NAMALWA (cell line): Measurements from ENCODE around the gene HOXB3.
A peak's percentile ranks its signal among the peaks of the same experiment; 100 is the strongest.

ENCODE experiments used
- DNase-seq: peaks from one replicate; pipeline ENCODE4 v3.0.0-alpha.2; 2015; ENCODE audit warnings: low spot score

The HOXB3 gene

DNA sequence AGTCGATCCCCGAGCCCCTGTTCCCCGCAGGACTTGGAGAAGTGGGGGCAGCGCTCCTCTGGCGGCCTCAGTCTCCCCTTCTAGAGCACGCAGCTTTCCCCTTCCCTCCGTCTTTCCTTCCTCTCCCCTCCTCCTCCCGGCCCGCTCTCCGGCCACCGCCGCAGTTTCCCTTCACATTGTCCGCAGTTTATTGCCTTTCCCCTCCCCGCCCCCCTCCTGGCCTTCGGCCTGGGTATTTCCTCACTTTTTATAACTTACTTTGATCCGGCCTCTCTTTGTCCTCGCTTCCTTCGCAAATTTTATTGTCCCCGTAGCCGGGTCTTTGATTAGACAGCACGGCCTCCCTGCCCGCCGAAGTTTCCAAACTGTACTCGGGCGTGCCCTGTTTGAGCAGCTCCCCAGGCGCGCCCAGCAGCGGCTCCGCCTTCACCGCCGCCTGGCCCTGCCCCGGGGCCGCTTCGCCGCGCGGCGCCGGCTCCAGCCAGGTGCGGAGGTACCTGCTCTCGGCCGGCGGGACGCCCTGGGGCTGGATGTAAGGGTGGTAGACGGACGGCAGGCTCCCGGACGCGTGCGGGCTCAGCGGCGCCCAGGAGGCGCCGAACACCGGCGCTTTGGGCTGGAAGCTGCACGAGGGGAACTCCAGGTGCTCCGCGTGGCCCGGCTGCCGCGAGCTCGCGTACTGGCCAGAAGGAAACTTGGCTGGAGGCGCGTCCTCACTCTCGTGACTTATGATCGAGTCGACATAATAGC, 35.6 kb upstream of the HOXB3 start:
- no peak for DNase-seq

DNA sequence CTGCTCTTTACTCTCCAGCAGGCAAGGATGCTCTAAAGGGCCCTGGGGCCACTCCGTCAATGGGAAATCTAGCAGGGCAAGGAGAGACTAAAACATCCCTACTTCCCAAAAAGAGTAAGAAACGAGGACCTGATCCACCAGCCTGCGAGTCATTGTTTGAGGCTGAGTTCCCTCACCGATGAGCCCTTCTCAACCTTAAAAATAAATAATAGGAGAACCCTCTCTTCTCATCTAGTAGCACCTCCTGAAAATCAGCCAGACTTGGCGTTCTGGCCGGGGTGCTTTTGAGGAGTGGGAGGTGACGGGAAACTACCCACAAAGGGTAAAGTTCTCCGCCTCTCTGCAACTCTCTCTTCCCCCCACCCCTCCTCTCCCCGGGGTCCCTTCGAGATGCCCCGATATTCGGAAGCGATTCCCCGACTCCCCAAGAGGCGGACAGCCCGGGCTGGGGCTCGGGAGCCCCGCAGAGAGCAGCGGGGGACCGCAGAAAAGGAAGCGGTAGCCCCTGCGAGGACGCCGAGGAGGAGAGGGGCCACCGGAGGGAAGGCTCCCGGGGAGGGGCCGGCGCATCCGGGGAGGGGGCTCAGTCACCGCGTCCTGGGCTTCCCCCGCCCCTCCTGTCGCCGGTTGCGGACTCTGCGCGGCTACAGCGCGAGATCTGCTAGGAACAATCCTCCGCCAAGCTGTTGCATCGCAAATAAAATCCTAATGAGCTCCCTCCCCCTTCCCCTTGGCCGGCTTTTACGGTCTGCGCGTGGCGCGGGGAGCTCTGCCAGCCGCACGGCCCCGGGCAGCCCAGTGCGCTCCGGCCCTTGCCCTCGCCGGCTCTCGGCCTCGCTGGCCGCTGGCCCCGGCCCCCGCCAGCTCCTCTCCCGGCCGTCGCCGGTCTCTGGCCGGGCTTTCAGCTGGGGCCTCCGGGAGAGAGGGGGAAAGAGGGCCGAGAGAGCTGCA, 34.8 kb upstream of the HOXB3 start:
- no peak for DNase-seq

DNA sequence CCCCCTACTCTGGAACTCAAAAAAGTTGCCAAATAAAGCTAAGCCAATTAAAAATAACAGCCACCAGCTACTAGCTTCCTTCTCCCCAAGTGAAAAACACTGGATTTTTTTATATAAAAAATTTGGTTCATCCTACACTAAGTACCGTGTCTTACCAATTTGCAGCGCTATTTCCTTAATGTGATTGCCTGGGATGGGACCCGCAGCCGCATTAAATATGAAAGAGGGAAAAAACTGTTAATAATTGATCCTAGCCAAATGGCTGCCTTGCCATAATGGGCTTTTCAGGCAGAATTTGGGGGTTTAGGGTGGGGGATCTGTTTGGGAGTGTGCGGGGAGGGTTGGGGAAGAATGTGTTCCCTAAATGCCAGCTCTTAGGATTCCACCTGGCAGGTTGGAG, 34.1 kb upstream of the HOXB3 start:
- DNase-seq: no peak

DNA sequence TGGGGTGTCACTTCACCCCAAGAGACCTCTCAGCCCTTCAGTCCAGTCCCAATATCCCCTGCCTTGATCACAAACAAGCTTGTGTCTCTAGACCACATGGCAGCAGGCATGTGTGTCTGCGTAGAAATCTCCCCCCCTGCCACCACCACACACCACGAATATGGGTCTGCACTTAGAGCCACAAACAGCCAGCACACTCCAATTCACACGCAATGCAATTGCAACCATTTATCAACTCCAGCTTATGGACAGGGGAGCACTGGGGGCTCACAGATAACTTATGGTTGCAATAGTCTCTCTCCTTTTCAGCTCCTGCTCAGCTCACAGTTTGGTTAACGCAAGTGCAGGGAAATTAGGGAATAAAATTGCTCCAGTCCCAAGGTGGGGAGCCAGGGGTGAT, 33.5 kb upstream of the HOXB3 start:
- DNase-seq: no peak

DNA sequence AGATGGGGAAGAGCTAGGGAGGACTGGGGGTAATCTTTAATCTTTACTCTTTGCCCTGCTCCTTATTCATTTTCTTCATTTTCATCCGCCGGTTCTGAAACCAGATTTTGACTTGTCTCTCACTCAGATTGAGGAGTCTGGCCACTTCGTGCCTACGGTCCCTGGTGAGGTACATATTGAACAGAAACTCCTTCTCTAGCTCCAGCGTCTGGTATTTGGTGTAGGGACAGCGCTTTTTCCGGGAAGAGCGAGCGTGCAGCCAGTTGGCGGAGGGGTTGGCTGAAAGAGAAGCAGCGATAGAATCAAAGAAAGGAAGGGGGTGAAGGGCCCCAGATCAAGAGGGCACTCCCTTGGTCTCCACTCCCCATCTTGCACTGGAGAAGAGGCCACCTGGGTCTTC, 32.8 kb upstream of the HOXB3 start:
- no peak for DNase-seq

DNA sequence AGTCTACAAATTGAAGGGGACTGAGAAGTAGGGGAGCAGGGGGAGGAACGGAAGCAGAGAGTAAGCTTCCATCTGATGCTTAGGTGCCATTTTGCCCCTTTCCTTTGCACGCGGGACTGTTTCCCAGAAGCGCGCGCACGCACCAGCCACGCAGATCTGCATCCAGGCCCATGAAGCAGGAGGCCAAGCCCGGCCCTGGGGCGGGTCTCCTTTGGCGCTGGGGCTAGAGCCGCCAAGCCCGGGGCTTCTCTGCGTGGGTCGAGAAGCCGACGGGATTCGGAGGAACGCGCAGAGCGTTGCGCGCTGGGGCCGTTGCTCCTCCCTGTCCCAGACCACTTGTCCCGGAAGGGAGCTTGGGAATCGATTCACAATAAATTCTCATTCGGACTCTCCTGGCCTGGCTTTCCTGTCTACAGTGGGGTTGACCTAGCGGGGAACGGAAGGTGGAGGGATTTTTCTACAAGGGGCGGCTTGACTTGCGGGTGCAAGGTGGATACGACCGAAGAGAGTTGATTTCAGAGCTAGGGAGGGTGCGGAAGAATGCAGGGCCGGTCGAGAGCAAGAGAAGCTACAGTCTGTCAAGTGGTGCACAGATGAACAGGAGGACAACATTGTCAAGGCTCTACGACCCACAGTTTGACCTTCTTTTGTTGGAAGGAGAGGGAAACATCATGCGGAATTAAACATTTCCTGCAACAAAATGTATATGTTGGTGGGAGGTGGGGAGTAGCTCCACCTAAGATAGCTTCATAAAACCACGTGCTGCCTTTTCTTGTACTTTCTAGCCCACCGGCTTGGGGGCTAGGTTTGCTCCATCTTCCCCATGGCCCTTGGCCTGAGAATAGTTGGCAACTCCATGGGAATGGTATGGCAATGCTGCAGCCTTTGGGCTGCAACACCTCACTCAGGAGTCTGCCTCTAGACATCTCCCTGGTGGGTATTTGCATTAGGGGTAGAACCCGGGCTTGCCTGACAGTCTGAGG, 31.7 kb upstream of the HOXB3 start:
- no peak for DNase-seq

DNA sequence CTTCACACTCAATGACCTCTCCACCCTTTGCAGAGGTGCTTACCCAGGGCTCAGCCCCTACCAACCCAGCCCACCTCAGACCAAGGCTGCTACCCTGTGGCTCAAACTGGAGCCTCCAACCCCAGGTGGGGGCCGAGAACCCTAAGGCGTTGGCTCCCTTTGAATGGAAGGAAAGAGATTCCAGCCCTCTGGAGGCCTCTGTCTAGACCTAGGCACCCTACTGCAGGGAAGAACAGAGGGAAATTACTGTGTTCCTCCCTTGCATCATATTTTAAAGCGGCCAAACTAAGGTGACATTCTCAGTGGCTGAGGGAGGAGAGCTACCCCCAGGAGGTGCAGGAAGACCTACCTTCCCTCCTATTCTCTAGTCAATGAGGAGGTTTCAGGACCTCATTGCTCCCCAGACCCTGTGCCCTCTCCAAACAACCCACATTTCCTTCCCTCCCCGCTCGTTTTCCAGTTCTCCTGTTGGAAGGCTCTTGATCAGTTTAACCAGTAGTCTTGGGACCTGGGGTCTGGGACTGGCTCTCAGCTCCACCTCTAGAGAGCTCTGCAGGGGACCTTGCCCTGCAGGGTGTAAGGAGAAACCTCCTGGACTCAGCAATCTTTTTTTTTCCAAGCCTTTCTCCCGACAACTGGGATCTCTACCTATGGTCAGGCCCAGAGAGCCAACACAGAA, 30.6 kb upstream of the HOXB3 start:
- no peak for DNase-seq

DNA sequence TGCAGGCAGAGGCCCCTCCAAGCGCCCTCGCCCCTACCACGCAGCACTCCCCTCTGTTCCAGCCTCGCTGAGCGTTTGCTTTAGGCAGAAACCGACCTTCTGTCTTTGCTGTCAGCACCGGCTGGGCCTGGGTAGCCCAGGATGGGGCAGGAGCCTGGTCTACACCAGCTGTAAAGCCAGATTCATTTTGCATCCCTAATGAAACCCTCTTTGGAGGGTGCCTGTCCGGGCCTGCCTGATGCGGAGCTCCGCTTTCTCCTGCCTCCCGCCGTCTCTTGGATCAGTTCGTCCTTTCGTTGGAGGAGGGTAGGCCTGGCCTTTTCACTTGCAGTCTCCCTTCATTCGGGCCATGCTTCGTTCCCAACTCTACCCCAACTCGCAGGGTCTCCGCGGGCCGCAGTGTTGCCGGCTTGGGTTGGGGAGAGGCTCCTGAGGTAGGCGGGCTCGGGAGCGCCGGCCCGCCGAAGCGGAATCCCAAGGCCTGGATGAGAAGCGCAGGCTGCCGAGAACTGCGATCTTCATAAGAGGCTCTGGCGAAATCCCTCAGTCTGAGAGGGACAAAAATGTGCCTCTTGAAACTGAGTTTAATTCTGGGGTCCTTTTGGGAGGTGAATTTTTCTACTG, 29.9 kb upstream of the HOXB3 start:
- no peak for DNase-seq

DNA sequence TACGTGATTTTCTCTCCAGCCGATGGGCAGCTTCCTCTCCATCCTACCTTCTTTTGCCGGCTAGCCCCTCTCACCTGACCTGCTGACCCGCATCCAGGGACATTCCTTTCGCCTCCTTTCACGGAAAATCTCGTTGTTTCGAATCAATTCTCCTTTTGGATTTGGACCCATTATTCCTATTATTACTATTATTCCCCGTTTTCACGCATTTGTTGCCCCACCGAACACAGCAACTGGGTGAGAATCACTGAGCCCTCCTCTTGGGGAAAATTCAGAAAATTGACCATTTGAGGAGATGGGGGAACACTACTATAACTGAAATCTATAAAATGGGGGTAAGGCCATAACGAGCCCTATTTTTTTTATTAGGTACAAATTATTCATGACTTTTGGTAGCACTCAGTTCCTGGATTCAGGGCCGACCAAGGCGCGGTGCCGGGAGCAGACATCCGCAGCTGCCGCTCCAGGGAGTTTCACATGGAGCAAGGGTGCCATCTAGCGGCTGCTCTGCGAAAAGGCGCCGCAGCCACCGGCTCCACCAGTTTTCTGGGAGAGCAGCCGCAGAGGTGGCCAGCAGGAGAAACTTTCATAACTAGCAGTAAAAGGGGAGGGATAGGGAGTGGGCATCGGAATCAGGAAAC, 28.3 kb upstream of the HOXB3 start:
- DNase-seq: peak; percentile 79

DNA sequence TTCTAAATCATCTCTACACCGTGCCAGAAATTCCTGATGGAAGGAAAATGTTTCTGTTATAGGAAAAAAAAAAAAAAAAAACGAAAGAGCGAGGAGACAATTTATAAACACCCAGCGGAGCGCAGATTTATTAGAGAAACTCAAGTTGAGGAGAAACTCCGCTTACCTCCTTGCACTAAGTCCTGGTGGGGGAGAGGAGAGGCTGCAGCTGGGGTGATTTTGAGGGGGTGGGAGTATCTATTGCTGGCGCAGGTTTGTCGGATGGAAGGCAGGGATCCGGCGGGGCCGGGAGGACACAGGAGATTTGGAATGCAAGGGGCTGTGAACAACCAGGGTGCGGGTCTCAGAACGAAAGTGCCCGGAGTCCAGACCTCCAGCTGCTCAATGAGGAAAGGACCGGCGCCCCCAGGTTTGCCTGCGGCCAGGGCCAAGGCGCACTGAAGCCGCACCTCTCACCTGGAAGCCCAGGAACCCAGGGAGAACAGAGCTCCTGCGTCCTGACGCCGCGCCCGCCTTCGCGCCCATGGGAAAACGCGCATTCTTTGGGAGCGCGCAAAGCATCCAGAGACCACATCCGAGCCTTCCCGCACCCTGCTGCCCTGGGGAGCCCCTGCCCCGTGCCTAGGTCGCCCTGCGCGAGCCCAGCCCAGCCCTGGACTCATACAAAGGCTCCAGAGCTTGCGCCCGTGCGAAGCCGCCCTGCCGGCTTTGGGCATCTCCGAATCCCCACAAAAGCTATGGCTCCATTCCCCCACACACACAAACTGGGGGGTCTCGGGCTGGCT, 27.6 kb upstream of the HOXB3 start:
- no peak for DNase-seq

DNA sequence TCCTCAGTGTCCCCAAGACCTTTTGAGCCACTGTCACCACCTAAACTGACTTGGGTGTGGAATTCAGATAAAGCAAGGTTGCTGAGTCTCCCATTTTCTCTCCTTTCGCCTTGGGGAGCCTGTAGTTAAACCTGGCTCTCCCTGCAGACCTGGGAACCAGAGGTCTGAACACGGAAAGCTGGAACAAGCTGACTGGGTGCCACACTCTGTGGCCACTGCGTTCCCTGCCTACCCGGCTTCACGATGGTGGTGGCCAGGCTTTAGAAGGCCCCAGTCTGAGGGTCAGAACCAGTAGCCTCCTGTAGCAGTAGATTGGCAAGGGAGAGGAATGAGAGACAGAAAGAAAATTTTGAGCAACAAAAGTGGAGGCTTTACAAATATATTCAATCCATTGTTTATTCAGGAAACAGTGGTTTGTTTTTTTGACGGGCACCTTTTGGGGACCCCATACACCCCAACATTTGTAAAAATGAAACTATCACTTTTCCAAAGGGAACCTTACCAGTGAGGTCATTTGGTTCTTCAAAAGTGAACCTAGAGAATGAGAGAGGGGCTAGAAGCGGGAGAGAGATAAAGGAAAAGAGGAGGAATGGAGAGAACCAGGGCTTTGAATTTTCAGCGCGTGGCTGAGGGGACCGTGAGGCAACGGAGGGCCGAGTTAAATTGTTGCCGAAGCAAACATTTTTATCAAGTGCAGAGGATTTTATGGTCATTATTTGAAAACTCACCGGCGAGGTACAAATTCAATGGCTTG, 26.9 kb upstream of the HOXB3 start:
- DNase-seq: no peak

DNA sequence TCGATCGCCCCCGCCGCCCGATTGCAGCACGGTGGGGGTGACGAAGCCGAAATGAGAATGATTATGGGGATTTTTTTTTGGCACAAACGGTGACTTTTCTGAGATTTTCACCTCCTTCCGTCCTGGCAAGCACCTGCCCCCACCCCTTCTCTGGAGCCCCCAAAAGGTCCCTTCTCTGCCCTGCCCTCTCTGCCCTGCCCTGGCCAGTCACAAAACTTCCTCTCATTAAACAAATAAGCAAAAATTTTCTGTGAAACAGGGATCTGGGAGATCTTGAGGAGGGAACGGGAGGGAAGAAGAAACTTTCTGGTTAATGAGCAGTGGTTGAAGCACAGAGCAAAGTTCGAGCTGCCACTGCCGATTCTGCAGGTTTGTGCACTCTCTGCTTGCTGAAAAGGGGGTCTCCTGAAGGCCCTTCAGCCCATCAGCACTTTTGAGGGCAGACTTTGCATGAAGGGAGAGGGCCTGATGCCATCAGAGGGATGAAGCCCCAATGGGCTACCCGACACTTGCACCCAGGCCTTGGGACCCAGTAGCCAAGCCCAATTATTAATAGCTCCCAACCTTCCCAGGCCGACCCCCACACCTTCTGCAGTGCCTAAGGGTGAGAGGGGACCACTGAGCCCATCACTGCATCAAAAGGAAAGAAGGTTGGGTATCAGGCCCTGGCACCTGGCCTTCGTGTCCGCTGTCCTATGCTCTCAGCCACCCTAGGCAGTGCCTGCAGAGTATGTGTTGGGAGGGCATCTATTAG, 26.1 kb upstream of the HOXB3 start:
- no peak for DNase-seq

DNA sequence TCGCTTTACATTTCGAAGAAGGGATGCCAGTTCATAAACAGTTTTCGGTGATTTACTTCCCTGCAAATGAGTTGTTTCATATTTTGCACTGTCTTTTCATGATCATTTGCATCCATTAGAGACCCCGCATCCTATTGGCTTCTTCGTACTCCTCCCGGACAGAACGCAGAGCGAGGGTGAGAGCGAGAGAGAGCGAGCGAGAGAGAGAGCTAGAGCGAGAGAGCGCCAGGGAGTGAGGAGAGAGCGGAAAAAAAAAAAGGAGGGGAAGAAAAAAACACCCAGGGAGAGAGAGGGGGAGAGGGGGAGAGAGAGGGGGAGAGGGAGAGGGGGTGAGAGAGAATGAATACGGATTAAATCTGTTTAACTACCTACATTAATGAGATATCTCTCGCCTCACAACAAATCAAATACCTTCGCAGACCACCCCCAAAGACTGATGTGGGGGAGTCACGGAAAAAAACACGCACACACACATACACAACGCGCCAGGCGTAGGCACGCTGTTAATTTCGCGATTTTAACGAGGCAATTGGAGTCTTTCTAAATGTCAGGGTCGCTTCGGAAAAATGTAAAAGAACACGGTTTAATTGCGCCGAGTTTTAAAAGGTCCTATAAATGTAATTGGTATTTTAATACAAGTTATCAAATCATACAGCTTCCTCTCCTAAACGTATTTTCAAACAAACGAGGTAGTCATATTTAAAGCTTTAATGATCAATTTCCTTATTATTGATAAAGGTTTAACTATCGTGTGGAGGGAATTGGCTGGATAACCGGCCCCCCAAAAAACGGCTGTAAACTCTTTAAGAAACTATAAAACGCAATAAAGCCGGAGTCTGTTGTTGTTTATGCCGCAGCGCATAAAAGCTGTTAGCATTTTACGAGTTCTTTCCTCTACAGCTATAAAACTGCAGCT, 25.3 kb upstream of the HOXB3 start, which contains the start of gene HOXB8:
Gene HOXB8 (minus strand): TSS at position 246 of the 916 bp plus-strand sequence. CDS start 588 bp downstream, outside the sequence.
- DNase-seq: no peak

DNA sequence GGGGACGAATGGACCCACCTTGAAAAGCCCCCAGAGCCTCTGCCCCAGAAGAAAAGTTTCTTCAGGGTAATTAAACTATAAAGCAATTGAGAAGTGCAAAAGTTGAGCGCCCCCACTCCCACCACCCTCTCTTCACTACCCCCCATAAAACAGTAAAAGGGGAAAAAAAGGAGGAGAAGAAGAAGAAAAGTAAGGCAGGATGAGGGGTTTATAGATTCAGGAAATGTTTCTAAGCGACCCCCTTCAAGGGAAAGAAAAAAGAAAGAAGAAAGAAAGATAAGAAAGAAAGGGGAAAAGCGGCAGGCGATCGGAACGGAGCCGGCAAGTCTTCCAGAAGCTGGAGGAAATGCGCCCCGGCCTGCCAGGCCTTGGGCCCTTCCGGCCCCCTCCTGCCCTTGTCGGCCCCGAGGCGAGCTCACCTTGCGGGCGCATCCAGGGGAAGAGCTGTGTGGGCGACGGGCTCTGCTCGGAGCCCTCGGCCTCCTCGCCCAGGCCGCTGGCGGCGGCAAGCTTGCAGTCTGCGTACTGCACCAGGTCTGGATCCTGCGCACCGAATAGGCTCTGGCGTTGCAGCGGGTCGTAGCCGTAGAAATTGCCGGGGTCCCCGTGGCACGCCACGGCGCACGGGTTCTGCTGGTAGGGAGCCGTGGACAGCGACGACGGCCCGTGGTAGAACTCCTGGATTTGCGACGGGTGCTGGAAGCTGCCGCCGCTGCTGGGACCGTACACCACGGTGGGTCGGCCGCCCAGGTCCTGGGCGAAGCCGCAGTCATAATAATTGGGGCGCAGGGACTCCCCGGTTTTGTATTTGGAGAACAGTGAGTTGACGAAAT, 24.0 kb upstream of the HOXB3 start:
- no peak for DNase-seq

DNA sequence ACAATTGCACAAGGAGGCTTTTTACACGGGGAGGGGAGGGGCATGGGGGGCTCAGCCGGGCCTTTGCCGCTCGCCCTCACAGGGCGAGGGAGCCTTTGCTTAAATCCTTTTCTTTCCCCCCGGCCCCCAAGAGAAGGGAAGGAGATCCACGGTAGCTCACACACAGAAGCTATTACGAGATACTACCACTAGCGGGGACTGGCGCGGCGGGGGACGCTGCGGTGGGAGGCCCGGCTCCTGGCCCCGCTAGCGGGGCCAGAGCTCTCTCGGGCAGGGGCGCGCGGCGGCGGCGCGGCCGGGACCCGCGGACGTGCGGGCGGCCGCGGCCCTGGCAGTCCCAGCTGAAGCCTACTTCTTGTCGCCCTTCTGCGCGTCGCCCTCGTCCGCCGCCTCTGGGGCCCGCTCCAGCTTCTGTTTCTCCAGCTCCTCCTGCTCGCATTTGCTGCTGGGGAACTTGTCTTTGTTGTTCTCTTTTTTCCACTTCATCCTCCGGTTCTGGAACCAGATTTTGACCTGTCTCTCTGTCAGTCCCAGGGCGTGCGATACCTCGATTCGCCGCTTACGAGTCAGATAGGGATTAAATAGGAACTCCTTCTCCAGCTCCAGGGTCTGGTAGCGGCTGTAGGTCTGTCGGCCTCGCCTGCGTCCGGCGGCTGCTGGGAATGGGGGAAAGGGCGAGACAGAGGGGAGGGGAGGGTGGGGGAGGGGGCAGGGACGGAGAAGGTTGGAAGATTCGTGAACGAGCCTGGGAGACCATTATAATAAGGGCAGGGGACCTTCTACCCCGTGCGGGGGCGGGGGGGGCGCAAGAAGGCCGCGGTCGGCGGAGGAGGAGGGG, 23.0 kb upstream of the HOXB3 start:
- no peak for DNase-seq
